Activated naive CD8-positive, alpha-beta T cell treated with anti-CD3 and anti-CD28 coated beads, Interleukin-2, amount 10 ng/mL, durations not matched to agents 7 days and 5 days (primary cell): Measurements from ENCODE around the gene PDLIM5. TPM values are rescaled to one million over a fixed set of nuclear protein-coding genes. Genes with fewer than 3 reads are reported as not detected.
"Not testable (repeated sequence)": the region's sequence is repeated elsewhere in the genome, so short reads cannot be mapped to it uniquely, and the experiment has no call there.

Source experiments
- ATAC-seq: fragments of 150-1000 bp; cut with Tn5 transposase; one replicate; pipeline ENCODE4 v1.10.0; 2021; ENCODE audit warnings: low read depth, moderate library complexity
- POLR2A ChIA-PET: fragments of 350-600 bp; sonication (Branson Sonifier 250); formaldehyde crosslinking; loops from one replicate; lab custom pipeline; 2021; ENCODE audit warnings: antibody characterized with exemption; lab: Charles Lee
- DNase-seq: peaks from one replicate; pipeline ENCODE4 v3.0.0; 2021
- H3K27ac Mint-ChIP-seq: one replicate; pipeline ENCODE4 v1.8.0; 2022; ENCODE audit warnings: mild to moderate bottlenecking, mixed read lengths
- H3K27me3 Mint-ChIP-seq: one replicate; pipeline ENCODE4 v1.8.0; 2022; ENCODE audit warnings: mild to moderate bottlenecking, moderate library complexity, mixed read lengths
- H3K36me3 Mint-ChIP-seq: one replicate; pipeline ENCODE4 v1.8.0; 2021; ENCODE audit warnings: mild to moderate bottlenecking, mixed read lengths
- H3K4me1 Mint-ChIP-seq: one replicate; pipeline ENCODE4 v1.8.0; 2021; ENCODE audit warnings: mixed read lengths
- H3K4me3 Mint-ChIP-seq: one replicate; pipeline ENCODE4 v1.8.0; 2022; ENCODE audit warnings: mild to moderate bottlenecking, moderate library complexity, mixed read lengths
- H3K9me3 Mint-ChIP-seq: one replicate; pipeline ENCODE4 v1.8.0; 2021; ENCODE audit warnings: mixed read lengths
- total RNA-seq, 2 experiments: library from RNA; stranded (reverse); gene quantifications; one replicate each; pipeline ENCODE4 v1.2.3, GENCODE V29; 2021

The PDLIM5 gene
- total RNA-seq, 2 experiments from 2014 or later = 25.6 to 31.6 TPM

GRCh38 chr4:94613248-94613647 lies 161.5 kb downstream of the PDLIM5 start:
- Mint-ChIP-seq H3K4me3 (no peak overlapping the region), H3K4me1 (peaks cover 9% of the 10 kb centered on the region), H3K27ac (no peak overlapping the region), H3K27me3 (peaks cover 2% of the 10 kb centered on the region), H3K36me3 (no peaks in the 10 kb centered on the region), H3K9me3 (no peaks in the 10 kb centered on the region)
- POLR2A ChIA-PET = no interaction called here
- ATAC-seq (no peak), DNase-seq (no peak)

- POLR2A ChIA-PET = no interaction called here
- H3K27ac Mint-ChIP-seq = no peak overlapping the region
- ATAC-seq (no peak), DNase-seq (no peak)
- H3K4me1 Mint-ChIP-seq = peaks cover 5% of the 10 kb centered on the region
- H3K9me3 Mint-ChIP-seq = no peaks in the 10 kb centered on the region
- H3K4me3 Mint-ChIP-seq = no peak overlapping the region
- H3K27me3 Mint-ChIP-seq = peaks cover 2% of the 10 kb centered on the region
- H3K36me3 Mint-ChIP-seq = no peaks in the 10 kb centered on the region
These were observed 163.7 kb downstream of the PDLIM5 start for GRCh38 chr4:94615451-94615850.

GRCh38 chr4:94621491-94622080 lies 169.8 kb downstream of the PDLIM5 start:
- H3K4me1 Mint-ChIP-seq = no peaks in the 10 kb centered on the region
- no peak overlapping the region for H3K27ac Mint-ChIP-seq
- H3K27me3 Mint-ChIP-seq = no peaks in the 10 kb centered on the region
- no peak overlapping the region for H3K4me3 Mint-ChIP-seq
- no peak for DNase-seq
- H3K36me3 Mint-ChIP-seq = no peaks in the 10 kb centered on the region
- no peak for ATAC-seq
- POLR2A ChIA-PET = no interaction called here
- no peaks in the 10 kb centered on the region for H3K9me3 Mint-ChIP-seq

- POLR2A ChIA-PET = no interaction called here
- Mint-ChIP-seq H3K4me3 (no peak overlapping the region), H3K36me3 (no peaks in the 10 kb centered on the region), H3K27me3 (no peaks in the 10 kb centered on the region), H3K9me3 (no peaks in the 10 kb centered on the region), H3K27ac (no peak overlapping the region), H3K4me1 (no peaks in the 10 kb centered on the region)
- DNase-seq (no peak), ATAC-seq (no peak)
These were observed 171.6 kb downstream of the PDLIM5 start for GRCh38 chr4:94623126-94623911.

- POLR2A ChIA-PET = no interaction called here
- H3K36me3 Mint-ChIP-seq = no peaks in the 10 kb centered on the region
- no peak overlapping the region for H3K27ac Mint-ChIP-seq
- DNase-seq (no peak), ATAC-seq (no peak)
- H3K4me1 Mint-ChIP-seq = no peaks in the 10 kb centered on the region
- H3K4me3 Mint-ChIP-seq = no peak overlapping the region
- H3K9me3 Mint-ChIP-seq = no peaks in the 10 kb centered on the region
- no peaks in the 10 kb centered on the region for H3K27me3 Mint-ChIP-seq
These were observed 175.2 kb downstream of the PDLIM5 start for GRCh38 chr4:94626942-94627341.

- POLR2A ChIA-PET, H3K4me1 Mint-ChIP-seq, ATAC-seq, DNase-seq, H3K36me3 Mint-ChIP-seq, H3K27ac Mint-ChIP-seq, H3K4me3 Mint-ChIP-seq, H3K9me3 Mint-ChIP-seq, H3K27me3 Mint-ChIP-seq: not testable (repeated sequence)
These were observed 177.3 kb downstream of the PDLIM5 start for GRCh38 chr4:94629058-94629457.

- no peaks in the 10 kb centered on the region for H3K27me3 Mint-ChIP-seq
- no peak for DNase-seq
- no peak for ATAC-seq
- no peaks in the 10 kb centered on the region for H3K9me3 Mint-ChIP-seq
- no peak overlapping the region for H3K4me3 Mint-ChIP-seq
- H3K36me3 Mint-ChIP-seq = no peaks in the 10 kb centered on the region
- POLR2A ChIA-PET = no interaction called here
- H3K27ac Mint-ChIP-seq = no peak overlapping the region
- no peaks in the 10 kb centered on the region for H3K4me1 Mint-ChIP-seq
These were observed 178.1 kb downstream of the PDLIM5 start for GRCh38 chr4:94629837-94630236.

- Mint-ChIP-seq H3K4me3 (no peak overlapping the region), H3K9me3 (no peaks in the 10 kb centered on the region), H3K27ac (no peak overlapping the region), H3K27me3 (no peaks in the 10 kb centered on the region), H3K4me1 (no peaks in the 10 kb centered on the region), H3K36me3 (no peaks in the 10 kb centered on the region)
- ATAC-seq = no peak
- no peak for DNase-seq
- POLR2A ChIA-PET = no interaction called here
These were observed 182.5 kb downstream of the PDLIM5 start for GRCh38 chr4:94634271-94634670.

- Mint-ChIP-seq H3K27me3 (no peaks in the 10 kb centered on the region), H3K27ac (no peak overlapping the region), H3K4me3 (no peak overlapping the region), H3K4me1 (no peaks in the 10 kb centered on the region), H3K36me3 (no peaks in the 10 kb centered on the region), H3K9me3 (no peaks in the 10 kb centered on the region)
- DNase-seq (no peak), ATAC-seq (no peak)
- POLR2A ChIA-PET = no interaction called here
These were observed 183.4 kb downstream of the PDLIM5 start for GRCh38 chr4:94635177-94635576.

- DNase-seq = no peak
- ATAC-seq = no peak
- POLR2A ChIA-PET = no interaction called here
- Mint-ChIP-seq H3K4me3 (no peak overlapping the region), H3K27me3 (no peaks in the 10 kb centered on the region), H3K27ac (no peak overlapping the region), H3K4me1 (no peaks in the 10 kb centered on the region), H3K9me3 (no peaks in the 10 kb centered on the region), H3K36me3 (no peaks in the 10 kb centered on the region)
These were observed 184.3 kb downstream of the PDLIM5 start for GRCh38 chr4:94636004-94636403.

GRCh38 chr4:94639298-94639697 lies 187.6 kb downstream of the PDLIM5 start:
- ATAC-seq (no peak), DNase-seq (no peak)
- H3K27ac Mint-ChIP-seq = no peak overlapping the region
- H3K36me3 Mint-ChIP-seq = no peaks in the 10 kb centered on the region
- no peak overlapping the region for H3K4me3 Mint-ChIP-seq
- no peaks in the 10 kb centered on the region for H3K9me3 Mint-ChIP-seq
- POLR2A ChIA-PET = no interaction called here
- no peaks in the 10 kb centered on the region for H3K27me3 Mint-ChIP-seq
- no peaks in the 10 kb centered on the region for H3K4me1 Mint-ChIP-seq

GRCh38 chr4:94640151-94640550 lies 188.4 kb downstream of the PDLIM5 start:
- Mint-ChIP-seq H3K9me3 (no peaks in the 10 kb centered on the region), H3K4me3 (no peak overlapping the region), H3K27me3 (no peaks in the 10 kb centered on the region), H3K4me1 (no peaks in the 10 kb centered on the region), H3K27ac (no peak overlapping the region), H3K36me3 (no peaks in the 10 kb centered on the region)
- no peak for DNase-seq
- POLR2A ChIA-PET = no interaction called here
- no peak for ATAC-seq

GRCh38 chr4:94641702-94642560 lies 190.2 kb downstream of the PDLIM5 start:
- Mint-ChIP-seq H3K4me1 (no peaks in the 10 kb centered on the region), H3K27me3 (no peaks in the 10 kb centered on the region), H3K36me3 (no peaks in the 10 kb centered on the region), H3K4me3 (no peak overlapping the region), H3K27ac (no peak overlapping the region), H3K9me3 (no peaks in the 10 kb centered on the region)
- POLR2A ChIA-PET = no interaction called here
- ATAC-seq (no peak), DNase-seq (no peak)

GRCh38 chr4:94642561-94642866 lies 190.8 kb downstream of the PDLIM5 start:
- Mint-ChIP-seq H3K4me3 (no peak overlapping the region), H3K4me1 (no peaks in the 10 kb centered on the region), H3K27ac (no peak overlapping the region), H3K27me3 (no peaks in the 10 kb centered on the region), H3K36me3 (no peaks in the 10 kb centered on the region), H3K9me3 (no peaks in the 10 kb centered on the region)
- DNase-seq (no peak), ATAC-seq (no peak)
- POLR2A ChIA-PET = no interaction called here
